GM21723 (cell line): ENCODE results near the gene SEC14L3.

ENCODE experiments used
- ATAC-seq: cut with Tn5 transposase; IDR thresholded peaks from one replicate; pipeline ENCODE4 v1.9.1; 2021; ENCODE audit warnings: mild to moderate bottlenecking, moderate library complexity; ENCODE audit not compliant: unreplicated experiment

SEC14L3 gene

DNA sequence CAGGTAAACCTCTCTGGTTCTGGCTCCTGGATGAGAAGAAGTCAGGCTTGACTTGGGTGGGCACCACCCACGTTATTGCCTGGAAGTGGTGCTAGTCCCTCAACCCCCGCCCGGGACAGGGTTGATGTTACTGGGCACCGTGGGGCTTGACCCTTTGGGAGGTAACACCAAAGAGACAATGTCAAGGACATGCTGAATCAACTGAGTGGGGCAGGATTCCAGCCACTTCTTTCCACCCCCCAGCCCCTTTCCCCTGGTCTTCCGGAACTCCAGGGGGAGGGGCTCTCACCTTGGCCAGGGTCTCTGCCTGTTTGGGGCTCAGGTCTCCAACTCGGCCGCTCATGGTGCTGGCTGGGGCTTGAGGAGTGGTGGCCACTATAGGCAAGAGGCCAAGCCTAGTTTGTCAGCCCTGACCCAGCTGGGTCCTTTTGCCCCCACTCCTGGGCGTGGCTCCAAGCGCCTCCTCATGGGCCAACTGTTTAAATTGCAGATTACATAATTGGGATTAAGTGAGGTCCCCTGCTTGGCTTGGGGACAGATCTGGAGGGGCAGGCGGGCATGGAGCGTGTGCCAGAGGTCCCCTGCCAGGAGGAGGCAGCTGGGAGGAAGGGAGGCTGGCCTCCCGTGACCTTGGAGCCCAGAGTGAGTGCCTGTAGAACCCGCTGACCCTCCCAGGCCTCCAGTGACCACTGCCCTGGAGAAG lies at the start of gene SEC14L3:
Gene SEC14L3 (minus strand): TSS at position 402 of the 703 bp plus-strand sequence. CDS start 59 bp downstream, at position 343.
- no peak for ATAC-seq

DNA sequence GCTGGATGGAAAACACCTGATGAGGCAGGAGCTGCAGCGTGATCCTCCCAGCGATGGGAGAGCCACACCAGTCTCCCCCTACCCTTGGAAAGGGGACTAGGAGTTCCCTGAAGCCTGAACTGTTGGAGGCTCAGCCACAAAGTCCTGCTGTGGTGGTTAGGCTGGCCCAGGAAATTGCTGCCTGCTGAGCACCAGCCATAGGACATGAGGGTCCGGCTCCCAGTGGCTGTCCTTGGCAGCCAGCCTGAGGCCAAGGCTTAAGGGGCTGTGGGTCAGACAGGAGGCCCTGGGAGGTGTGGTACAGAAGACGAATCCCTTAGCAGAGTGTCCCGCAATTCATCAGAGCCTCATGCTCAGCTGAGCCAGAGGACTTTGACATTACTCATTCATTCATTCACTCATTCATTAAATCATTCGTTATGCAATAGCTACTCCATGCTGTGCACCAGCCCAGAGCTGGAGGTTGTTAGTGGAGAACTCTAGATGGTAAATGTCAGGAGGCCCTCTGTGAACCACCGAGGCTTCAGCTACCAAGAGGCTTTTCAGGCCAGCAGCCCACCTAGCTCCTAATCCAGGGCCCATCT lies 48.1 kb upstream of the SEC14L3 start:
- no peak for ATAC-seq

GRCh38 chr22:30516731-30517130 lies 44.9 kb upstream of the SEC14L3 start:
- no peak for ATAC-seq

DNA sequence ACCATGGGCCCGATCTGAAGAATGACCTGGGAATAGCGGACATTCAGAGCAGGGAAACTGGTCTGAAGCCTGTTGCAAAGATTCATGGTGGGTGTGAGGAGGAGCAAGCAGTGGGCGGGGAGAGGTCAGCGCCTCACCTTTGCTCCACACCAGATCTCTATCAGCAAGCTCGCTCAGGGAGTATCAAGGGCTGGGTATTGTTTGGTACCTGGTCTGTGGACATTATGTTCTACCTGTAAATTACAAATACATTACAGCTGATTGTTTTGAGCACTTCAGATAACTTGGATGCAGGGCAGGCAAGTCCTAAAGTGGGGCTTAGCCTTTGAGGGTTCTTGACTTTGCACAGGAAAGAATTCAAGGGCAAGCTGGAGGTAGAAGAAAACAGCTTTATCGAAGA lies 44.5 kb upstream of the SEC14L3 start:
- no peak for ATAC-seq

DNA sequence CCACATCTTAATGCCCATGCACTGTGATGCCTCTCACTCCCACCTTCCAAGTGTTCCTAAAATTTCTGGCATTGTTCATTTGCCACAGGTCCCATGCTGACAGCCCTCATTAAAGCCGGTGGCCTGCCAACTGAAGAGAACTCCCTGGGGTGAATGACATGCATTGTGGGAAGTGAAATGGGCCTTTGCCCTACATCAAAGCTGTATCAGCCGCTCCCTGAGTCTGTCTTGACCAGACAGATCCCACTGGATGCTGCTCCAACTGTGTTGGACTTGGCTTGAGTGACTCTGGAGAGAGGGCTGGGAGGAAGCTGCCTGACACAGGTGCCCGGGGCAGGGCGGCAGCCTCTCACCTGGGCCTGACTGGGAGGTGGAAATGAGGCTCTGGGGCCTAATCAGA lies 42.4 kb upstream of the SEC14L3 start:
- no peak for ATAC-seq

- no peak for ATAC-seq
Observed at GRCh38 chr22:30513462-30513861, 41.6 kb upstream of the SEC14L3 start.

GRCh38 chr22:30511911-30512310 lies 40.1 kb upstream of the SEC14L3 start:
- ATAC-seq: no peak

- ATAC-seq: no peak
Observed at GRCh38 chr22:30511109-30511508, 39.3 kb upstream of the SEC14L3 start.

GRCh38 chr22:30508216-30508615 lies 36.4 kb upstream of the SEC14L3 start:
- ATAC-seq: no peak

DNA sequence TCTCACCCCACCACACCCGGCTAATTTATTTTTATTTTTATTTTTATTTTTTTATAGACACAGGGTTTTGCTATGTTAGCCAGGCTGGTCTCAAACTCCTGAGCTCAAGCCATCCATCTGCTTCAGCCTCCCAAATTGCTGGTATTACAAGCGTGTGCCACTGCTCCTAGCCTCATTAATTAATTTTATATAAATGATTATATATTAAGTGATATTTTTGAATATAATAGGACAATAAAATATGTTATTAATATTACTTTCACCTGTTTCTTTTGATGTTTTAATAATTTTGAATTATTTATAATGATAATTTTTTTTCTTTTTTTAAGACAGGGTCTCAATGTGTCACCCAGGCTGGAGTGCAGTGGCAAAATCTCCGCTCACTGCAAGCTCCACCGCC lies 35.9 kb upstream of the SEC14L3 start:
- no peak for ATAC-seq

DNA sequence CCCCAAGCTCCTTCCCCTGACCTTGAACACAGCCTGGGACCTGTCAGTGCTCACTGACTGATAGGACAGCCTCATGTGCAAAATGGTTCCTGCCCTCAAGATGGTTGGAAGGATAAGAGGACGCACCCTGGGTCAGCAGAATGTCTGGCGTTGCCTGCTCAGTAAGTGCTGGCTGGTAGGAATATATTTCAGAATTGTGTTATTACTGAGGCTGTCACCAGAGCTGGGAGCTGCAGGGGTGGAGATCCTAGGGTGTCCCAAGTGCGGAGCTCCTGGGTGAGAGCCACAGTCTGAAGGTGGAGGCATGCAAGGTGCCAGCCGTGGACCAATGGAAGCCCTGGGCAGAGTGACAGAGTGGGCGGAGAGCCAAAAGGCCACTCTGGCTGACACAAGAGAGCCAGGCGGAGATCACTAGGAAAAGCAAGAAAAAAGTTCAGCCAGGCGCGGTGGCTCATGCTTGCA lies 34.7 kb upstream of the SEC14L3 start:
- ATAC-seq: no peak

DNA sequence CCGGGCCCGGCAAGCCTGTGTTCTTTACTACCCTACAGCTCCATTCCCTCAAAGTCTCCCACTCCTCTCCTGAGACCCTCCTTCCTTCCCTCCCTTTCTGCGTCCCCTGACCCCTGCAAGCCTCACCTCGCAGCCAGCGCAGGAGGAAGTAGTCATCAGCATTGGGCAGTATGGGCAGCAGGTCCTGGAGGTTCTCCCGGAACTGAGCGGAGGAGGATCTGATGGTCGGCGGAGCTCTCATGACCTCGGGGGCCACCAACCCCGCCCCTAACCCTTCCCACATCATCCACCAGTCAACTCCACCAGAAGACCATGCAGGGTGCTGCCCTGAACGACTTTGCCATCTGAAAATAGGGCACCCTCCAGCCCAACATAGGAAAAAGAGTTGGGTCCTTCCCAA lies 31.7 kb upstream of the SEC14L3 start:
- no peak for ATAC-seq

DNA sequence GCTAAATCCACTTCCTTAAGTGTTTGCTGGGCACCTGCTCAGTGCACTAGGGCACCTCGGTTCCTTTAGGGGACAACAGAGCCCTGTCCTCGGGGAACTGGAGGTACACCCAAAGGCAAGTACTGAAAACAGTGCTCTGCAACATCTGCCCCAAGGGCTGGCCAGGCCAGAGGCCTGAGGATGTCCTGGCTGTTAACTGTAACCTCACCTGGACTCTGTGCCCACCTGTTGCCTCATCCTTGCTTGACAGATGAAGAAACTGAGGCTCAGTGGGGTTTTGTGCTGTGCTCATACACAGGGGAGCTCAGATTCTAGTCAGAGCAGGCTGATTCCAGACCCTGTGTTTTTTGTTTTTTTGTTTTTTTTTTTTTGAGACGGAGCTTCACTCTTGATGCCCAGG lies 31.1 kb upstream of the SEC14L3 start:
- no peak for ATAC-seq

GRCh38 chr22:30502153-30502552 lies 30.3 kb upstream of the SEC14L3 start:
- no peak for ATAC-seq

GRCh38 chr22:30500628-30501027 lies 28.8 kb upstream of the SEC14L3 start:
- ATAC-seq: no peak

DNA sequence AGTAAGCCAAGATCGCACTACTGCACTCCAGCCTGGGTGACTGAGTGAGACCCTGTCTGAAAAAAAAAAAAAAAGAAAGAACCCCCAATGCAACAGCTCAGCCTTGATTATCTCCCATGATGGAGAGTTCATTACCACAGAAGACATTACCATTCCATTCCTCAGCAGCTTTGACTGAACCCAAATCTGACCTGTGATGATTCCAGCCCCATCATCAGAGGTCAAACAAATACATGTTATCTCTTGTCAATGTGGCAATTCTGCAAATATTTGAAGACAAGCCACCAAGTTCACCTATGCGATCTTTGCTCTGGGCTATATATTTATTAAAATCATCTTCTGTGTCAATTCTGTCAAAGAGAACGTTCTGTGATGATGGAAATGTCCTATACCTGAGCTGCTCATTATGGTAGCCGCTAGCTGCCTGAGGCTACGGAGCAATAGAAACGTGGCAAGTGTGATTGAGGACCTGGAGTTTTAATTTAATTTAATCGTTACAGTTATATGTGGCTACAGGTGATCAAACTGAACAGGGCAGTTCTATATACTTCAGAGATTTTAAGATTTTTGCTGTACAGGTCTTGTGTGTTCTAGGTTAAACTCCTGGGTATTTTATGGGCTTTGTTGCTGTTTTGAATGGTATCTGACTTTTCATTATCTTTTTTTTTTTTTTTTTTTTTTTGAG lies 25.8 kb upstream of the SEC14L3 start:
- no peak for ATAC-seq

DNA sequence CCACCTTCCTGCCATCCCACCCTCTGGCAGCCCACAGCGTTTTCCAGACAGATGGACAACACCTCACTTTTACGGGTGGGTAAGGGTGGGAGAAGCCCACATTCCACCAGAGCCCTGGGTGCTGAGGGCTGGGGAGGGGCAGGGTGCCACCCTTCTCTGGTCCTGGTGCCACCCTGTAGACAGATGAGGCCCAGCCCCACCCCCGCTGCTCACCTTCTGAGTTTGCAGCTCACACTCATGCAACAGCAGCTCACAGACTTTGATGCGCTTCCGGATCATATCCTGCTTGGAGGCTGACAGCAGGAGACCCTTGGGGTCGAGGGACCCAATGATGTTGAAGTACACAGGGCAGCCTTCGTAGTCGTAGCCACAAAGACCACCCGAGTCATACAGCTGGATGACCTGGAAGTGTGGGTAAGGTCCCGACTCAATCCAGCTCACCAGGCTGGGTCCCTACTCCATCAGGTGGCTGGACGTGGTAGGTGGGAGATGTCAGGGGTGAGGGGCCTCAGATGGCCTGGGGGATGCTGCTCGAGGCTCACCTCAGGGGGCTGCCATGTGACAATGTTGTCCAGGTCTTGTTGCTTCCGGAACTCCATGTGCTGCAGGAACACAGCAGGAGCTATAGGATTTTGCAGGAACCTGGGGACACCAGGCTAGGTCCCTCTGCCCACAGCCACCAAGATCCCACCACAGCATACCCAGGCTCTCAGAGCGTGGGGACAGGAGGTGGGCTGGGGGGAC lies 23.4 kb upstream of the SEC14L3 start:
- no peak for ATAC-seq

GRCh38 chr22:30492144-30492543 lies 20.3 kb upstream of the SEC14L3 start:
- no peak for ATAC-seq

GRCh38 chr22:30491381-30491780 lies 19.6 kb upstream of the SEC14L3 start:
- no peak for ATAC-seq

GRCh38 chr22:30490399-30490798 lies 18.6 kb upstream of the SEC14L3 start:
- ATAC-seq: no peak

GRCh38 chr22:30488121-30488520 lies 16.3 kb upstream of the SEC14L3 start:
- ATAC-seq: no peak
